HG03159 (cell line): ENCODE data around the gene CACNA2D3.

Experiments
- ATAC-seq: cut with Tn5 transposase; IDR thresholded peaks from one replicate; pipeline ENCODE4 v1.9.1; 2021; ENCODE audit warnings: mild to moderate bottlenecking, moderate library complexity; ENCODE audit not compliant: unreplicated experiment

Gene CACNA2D3

DNA sequence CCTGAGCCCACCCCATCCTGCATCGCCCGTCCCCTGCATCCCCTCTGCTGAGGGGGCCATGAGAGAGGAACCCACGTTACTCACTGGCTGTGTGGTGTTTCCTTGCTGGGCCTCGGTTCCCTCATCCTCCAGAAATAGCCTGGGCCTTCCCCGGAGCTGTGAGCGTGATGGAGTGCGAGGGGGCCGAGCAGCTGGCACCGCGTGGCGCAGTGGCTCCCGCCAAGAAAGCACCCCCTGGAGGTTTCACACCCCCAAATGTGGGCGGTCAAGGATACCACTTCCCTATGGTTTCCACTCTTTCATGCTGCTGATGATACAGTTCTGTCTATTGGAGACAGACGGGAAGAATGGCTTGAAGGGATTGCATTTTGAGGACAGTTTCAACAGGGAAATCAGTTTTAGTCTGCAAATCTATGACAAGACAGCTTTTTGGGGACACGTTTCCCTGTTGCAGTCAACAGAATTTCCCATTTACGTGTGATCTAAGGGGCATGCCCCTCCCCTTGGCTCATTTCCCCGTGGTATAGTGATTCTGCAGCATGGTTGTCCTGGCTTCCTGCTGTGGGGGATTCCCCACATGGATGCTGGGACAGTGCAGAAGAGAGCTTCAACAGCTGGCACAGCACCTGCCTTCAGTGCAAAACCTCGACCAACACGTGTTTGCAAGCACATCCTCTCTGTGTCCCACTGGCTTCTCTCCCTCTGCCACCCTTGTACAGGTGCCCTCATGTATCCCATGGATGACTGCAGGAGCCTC is 428.0 kb downstream of the CACNA2D3 start:
- no peak for ATAC-seq

GRCh38 chr3:54556630-54557029 is 434.3 kb downstream of the CACNA2D3 start:
- no peak for ATAC-seq

DNA sequence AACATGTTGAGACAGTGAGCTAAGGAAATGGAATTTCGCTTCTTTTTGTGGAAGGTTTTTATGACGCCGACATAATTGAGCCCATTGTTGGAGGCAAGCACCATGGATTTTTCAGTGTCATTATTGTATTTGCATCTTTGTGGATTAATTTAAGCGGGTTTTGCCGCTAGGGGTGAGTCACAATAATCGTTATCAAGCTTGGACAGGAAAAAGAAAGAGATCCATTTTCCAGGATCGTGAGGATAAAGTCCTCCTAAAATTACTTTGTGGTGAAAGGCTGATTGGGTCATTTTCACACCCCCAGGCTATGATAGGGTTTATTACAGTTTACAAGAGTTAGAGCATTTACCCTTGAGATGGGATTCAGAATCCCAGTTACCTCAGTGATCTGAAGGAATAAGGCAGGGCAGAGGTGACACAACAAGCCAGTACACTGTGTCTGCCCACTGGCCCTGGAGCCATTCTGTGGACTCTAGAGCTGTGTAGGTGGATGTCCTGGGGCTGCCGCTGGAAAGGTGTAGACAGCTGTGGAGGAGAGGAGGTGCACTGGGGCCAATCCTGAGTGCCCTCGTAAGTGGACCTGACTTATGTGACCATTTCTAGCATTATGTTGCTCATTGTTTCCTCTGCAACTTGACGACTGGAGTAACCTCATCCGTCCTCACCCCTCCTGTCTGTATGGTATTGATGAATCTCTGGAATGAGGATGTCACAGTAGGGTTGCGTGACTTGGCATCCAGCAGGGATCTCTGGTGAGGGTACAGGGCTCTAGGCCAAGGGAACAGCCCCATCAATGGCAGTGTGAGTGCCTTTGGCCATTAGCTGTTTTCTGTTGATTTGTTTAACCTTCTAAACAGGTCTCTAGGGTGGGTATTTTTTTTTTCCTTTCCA is 435.4 kb downstream of the CACNA2D3 start:
- ATAC-seq, result no peak

GRCh38 chr3:54563501-54564200 is 441.3 kb downstream of the CACNA2D3 start:
- no peak for ATAC-seq

DNA sequence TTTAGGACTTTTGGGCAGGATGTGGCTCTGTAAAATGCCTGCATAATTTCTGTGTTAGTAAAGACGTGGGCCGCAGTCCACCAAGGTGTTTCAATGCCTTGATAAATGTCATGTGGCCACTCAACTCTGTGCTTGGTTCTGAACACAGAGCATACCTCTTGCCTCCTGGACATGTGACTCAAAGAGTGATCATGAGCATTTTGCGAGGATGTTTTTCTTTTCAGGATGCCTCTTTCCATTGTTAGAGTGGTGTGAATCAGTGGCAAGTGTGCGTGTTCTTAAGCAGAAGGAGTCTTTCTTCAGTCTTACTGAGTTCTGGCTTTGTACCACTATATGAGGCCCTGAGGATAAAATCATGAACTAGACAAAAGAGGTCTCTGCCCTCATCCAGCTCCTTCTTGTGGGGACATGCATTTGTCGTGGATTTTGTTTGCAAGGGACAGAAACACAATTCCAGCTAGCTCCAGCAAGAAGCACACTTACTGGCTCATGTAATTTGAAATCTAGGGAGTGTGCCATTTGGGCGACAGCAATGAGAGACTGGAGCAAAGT is 442.1 kb downstream of the CACNA2D3 start:
- ATAC-seq, result no peak

DNA sequence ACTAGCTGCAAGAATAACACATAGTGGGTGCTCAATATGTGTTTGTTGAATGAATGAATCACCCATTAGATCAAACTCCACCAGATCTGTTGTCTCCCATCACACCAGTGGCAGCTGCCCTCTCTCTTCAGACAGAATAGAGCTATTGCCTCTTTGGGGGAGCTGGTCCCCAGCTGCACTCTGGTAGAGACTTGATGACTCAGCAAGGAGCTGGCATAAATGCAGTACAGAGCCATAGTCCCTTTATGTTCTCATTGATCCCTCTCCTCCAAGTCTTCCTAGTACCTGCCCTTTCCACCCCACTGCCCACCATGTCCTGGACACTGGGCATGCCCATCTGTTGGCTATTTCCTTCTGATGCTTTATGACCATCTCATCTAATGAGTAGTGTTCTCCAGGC is 443.6 kb downstream of the CACNA2D3 start:
- no peak for ATAC-seq

- no peak for ATAC-seq
Measured at GRCh38 chr3:54567949-54568348, 445.6 kb downstream of the CACNA2D3 start.

DNA sequence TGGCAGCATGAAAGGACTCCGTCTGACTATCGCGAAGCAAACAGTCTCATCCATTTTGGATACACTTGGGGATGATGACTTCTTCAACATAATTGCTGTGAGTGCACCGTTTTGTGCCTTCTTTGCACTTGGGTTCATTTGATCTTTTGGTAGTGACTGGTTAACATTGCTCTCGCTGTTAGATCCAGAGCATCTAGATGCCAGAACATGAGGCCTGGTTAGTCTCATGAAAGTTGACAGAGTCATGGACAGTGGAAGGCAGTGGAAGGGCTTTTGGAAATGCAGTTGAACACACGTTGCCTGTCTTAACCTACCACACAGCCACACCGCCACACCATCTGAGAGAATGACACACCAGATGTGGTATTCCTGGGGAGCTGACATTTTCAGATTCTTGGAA is 447.7 kb downstream of the CACNA2D3 start:
- ATAC-seq, result no peak

GRCh38 chr3:54572197-54572895 is 450.0 kb downstream of the CACNA2D3 start:
- no peak for ATAC-seq

GRCh38 chr3:54573858-54574257 is 451.5 kb downstream of the CACNA2D3 start:
- no peak for ATAC-seq

- no peak for ATAC-seq
Measured at GRCh38 chr3:54574906-54575617, 452.7 kb downstream of the CACNA2D3 start.

GRCh38 chr3:54575618-54575960 is 453.2 kb downstream of the CACNA2D3 start:
- ATAC-seq, result no peak

DNA sequence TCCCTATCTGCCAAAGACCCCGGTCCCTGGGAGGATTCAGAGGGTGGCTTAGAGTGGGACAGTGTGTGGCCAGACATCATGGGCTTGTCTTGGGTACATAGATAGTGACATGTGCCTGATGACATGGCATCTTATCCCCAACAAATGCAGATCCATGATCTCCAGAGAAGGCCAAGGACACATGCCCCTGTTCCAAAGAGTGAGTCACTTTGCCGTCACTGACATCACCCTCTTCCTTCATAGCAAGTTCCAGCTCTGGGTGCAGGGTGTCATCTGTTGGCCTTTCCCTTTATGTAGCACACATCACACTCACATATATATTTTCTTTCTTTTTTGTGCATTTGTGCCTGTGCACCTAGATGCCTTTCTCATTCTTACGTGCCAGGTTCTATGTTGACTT is 455.0 kb downstream of the CACNA2D3 start:
- ATAC-seq, result no peak

GRCh38 chr3:54578417-54578816 is 456.1 kb downstream of the CACNA2D3 start:
- ATAC-seq, result no peak

- ATAC-seq, result no peak
Measured at GRCh38 chr3:54580453-54580852, 458.1 kb downstream of the CACNA2D3 start.

GRCh38 chr3:54582424-54582823 is 460.1 kb downstream of the CACNA2D3 start:
- ATAC-seq, result no peak

DNA sequence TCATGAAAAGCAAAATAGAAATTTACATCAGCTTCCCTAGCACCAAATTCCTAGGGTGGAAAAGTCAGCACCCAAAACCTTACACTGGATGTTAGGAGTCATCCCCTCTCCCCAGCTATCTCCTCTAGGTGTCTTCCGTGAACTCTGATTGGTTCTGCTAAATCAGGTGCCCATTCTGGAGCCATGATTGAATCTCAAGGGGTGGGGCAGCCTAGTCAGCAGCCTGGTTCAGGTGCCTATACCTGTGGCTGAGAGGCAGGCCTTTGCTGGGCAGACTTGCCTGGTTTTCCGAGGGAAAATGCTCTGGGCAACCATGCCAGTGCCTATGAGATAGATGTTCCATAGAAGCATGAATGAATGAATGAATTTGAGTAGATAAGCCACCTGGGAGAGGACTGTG is 468.8 kb downstream of the CACNA2D3 start:
- no peak for ATAC-seq

- no peak for ATAC-seq
Measured at GRCh38 chr3:54593653-54594052, 471.3 kb downstream of the CACNA2D3 start.

DNA sequence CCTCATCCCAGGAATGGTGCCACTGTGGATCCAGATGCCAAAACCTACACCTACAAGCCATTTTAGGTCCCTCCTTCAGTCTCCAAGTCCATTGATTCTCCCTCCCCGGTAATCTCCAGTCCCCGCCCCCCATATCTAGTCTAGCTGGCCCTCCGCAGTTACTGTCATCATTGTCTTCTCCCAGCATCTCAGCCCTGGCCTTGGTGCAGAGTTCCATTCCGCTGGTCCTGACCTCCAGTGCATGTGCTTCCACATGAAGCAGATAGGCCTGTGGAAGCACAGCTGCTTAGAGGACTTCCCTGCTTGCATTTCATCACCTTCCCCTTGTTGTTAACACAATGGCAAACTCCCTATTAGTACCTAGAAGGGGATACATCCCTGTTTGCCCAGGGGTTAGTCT is 473.7 kb downstream of the CACNA2D3 start:
- no peak for ATAC-seq

DNA sequence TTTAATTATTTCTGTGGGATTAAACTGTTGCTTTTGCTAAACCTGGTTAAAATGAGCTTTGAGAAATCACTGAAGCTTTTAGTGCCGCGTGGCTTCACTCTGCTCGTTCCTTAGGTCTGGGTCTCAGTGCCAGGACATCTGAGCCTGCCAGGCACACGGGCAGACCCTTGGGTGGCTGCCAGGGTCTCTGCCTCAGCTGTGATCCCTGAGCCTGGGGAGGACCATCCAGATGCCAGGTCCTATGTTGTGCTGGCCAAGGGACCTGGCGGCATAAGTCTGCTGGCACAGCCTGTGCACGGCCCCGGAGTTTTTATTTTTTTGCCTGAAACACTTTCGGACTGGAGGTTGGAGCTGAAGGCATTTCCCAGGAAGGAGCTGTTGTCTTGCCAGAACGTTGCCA is 477.4 kb downstream of the CACNA2D3 start:
- ATAC-seq, result no peak
